ENCODE data around the gene THAP7.
"Not testable (repeated sequence)": the region's sequence is repeated elsewhere in the genome, so short reads cannot be mapped to it uniquely, and the experiment has no call there.

Gene THAP7

GRCh38 chr22:20977019-20977418 lies 24.9 kb downstream of the THAP7 start:
- DNase-seq: no peak

DNA sequence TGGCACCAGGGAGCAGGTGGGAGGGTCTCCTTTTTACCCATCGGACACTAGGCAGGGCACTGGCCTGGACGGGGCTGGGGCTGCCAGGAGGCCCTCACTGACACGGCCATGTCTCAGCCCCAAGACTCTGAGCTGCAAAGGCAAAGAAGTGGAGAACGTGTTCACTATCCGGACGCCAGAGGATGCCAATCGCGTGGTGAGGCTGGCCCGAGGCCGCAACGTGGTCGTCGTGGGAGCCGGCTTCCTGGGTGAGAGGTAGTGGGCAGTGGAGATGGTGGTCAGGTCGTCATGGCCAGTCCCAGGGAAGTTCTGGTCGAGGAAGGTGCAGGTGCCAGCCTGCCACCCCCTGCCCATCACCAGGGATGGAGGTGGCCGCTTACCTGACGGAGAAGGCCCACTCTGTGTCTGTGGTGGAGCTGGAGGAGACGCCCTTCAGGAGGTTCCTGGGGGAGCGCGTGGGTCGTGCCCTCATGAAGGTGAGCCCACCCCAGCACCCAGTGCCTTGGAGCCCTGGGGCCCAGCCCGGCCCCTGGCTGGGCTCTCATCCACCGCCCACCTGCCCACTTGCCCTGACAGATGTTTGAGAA lies 25.5 kb downstream of the THAP7 start:
- DNase-seq: no peak

GRCh38 chr22:20975541-20976290 lies 26.2 kb downstream of the THAP7 start:
- DNase-seq: no peak

DNA sequence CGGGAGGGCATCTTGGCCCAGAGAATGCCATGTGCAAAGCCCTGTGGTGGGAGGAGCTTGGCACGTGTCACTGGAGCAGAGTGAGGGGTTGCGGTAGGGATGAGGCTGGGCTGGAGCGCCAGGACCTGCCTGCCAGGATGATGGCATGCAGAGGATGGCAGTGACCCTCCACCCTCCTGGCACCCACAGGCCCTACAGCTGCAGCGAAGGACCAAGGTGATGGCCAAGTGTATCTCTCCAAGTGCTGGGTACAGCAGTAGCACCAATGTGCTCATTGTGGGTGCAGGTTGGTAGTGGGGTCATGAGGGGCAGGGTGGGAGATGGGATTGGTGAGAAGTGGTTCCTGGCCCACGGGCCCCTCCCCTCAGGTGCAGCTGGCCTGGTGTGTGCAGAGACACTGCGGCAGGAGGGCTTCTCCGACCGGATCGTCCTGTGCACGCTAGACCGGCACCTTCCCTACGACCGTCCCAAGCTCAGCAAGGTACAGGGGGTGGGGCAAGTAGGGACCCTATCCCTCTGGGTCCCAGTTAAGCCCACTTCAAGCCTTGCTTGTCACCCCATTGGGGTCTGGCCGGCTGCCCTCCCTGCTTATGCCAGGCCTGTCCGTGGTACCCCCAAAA lies 27.5 kb downstream of the THAP7 start:
- no peak for DNase-seq

DNA sequence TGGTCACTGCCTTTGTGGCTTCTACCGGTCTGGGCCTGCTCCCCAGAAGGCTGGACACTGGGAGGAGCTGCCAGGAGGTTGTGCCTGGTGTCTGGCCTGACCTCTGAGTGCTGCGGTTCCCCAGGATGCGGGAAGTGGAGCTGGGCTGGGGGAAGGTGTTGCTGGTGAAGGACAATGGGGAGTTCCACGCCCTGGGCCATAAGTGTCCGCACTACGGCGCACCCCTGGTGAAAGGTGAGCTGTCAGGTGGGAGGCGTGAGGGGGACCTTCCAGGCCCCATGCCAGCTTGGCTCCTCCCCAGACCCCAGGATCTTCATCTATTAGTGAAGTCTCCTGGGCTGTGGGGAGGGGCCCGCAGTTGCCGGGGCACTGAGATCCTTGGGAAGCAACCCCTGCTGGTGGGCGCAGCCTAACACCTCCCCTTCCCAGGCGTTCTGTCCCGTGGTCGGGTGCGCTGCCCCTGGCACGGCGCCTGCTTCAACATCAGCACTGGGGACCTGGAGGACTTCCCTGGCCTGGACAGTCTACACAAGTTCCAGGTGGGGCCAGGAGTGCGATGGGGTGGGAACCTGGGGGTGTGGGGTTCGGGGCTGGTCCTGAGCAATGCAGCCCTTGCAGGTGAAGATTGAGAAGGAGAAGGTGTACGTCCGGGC lies 28.2 kb downstream of the THAP7 start:
- no peak for DNase-seq

GRCh38 chr22:20972933-20973577 lies 28.9 kb downstream of the THAP7 start:
- DNase-seq: no peak

DNA sequence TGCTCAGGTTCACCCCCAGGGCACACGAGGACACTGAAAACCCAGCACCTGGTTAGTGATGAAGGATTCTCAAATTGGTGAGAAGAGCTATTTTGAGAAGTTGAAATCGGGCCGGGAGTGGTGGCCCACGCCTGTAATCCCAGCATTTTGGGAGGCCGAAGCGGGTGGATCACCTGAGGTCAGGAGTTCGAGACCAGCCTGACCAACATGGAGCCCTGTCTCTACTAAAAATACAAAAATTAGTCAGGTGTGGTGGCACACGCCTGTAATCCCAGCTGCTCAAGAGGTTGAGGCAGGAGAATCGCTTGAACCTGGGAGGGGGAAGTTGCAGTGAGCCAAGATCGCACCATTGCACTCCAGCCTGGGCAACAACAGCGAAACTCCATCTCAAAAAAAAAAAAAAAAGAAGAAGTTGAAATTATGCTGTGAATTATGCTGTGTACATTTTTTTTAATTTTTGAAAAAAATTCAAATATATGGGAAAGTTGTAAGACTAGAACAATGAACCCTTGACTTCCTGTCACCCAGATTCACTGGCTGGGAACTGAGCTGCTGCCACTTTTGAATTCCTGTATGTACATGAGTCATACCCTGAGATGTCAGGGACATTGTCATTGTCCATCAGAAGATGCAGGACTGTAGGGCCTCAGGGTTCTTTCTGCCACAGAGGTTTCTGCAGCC lies 29.8 kb downstream of the THAP7 start:
- DNase-seq: not testable (repeated sequence)

GRCh38 chr22:20970939-20971657 lies 30.8 kb downstream of the THAP7 start:
- no peak for DNase-seq

- no peak for DNase-seq
Observed at GRCh38 chr22:20968281-20968977, 33.5 kb downstream of the THAP7 start.

- no peak for DNase-seq
Observed at GRCh38 chr22:20967697-20968211, 34.2 kb downstream of the THAP7 start.

DNA sequence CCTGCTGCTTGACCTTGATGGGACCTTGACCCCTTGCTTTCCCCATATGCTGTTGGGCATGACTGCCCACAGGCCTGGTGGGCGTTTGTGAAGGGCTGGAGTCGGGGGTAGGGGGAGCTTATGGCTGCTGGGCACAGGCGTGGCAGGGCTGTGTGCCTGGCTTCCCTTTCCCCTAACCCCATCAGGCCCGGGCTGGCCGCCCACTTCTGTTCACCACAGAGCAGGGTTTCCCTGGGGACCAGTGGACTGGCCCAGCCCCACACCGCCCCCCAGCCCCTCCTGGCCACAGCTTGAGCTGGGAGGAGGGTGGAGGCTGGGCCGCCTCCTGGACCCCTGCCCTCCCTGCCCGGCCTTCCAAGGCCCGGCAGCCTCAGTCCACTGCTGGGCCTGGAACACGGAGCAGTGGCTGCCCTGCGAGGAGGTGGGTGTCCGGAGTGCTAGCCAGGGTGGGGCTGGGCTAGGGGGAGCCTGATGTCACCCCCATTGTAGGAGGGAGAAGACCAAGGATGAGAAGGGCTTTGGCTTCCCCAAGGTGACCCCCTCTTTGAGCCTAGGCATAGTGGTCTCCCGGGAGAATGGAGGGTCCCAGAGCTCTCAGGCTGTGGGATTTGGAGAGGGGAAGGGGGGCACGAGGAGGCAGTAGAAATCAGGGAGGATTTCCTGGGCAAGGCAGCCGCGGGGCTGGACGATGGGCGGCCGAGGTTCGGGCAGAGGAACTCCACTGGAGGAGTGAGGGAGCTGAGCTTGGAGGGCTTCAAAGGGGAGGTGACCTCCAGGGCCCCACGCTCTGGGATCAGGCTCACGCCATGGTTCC lies 34.8 kb downstream of the THAP7 start, which contains the start of gene AIFM3:
Gene AIFM3, plus strand, starts transcription at position 373 of the 814 bp plus-strand sequence. CDS start 690 bp downstream, outside the sequence.
- no peak for DNase-seq

DNA sequence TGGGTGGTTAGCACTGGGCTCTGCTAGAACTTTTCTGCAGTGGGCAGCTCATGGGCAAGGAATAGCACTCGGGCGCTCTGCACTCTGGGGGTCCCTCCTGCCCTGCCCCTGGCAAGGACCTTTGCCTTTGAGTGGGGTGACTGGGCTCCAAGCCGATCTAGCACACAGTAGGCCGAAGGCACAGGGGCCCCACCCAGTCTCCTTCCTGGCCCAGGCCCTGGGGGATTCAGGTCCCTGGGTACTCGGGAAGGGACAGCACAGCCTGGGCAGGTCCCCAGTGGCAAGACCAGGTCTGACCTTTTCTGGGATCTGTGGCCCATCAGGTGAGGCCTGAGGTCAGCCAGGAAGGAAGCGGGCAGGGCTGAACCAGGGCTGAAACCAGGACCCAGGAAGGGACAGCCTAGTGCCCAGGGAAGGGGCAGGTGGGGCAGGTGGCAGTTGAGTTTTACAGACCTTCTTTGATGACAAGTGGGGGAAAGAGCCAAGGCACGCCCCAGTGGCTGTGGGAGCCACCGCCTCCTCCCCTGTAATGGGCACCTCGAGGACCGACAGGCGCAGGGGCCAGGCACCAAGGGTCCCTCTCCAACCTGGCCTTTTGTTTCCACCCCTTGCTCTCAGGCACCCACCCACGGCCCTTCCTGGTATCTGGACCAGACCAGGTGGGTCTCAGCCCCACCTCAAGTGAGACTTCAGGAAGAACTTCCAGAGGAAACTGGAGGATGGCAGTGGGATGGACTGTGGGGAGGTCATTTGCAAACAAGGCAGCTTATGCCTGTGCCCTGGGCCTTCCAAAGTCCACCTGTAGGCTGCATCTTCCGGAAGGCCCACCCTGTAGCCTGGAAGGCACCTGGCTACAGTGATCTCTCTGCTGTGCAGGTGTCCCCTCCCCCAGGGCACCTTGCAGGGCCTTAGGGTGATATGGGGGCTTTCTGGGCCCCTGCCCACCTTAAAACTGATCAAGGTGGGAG lies 35.7 kb downstream of the THAP7 start:
- DNase-seq: no peak

GRCh38 chr22:20965104-20965887 lies 36.6 kb downstream of the THAP7 start:
- DNase-seq: no peak

DNA sequence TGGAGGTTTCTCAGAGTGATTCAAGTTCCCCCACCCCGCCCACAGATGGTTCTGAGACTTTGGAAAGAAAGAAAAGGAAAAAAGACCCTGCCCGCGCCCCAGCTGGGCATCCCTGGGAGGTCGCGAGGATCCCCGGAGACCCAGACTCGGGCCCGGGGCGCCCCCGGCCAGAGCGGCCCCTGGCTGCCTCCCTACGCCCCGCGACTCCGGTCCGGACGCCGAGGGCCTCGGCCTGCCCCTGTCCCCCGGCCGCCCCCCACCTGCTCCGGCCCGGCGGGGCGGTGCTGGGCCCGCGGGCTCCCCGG lies 37.2 kb downstream of the THAP7 start:
- DNase-seq: no peak

DNA sequence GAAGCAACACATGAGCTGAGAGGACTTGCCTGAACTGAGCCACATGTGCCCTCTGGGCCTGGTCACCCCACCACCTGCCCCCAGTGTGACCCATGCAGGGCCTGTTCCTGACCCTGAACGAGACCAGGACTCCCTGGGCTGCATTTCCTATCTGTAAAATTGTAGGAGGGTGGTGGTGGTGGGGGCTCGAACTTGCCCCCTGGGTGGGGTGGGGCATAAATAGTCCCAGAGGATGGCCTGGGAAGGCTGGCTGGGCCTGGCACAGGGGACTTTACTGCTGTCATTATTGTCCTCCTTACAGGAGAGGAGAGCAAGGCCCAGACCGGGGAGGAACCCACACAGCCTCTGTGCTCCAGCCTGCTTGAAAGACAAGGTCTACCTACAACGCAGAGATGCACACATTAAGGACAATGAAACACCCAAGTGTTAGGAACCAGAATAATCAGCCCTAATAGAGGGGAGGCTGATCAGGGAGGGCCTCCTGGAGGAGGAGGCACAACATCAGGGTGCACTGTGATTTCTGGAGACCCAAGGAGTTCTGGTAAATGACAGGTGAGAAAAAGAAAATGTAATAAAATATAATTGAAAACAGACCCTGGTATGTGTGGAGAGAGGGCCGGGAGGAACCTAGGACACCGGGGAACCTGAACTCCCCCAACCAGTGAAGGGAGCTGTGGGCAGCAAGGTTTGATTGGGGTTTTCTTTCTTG lies 37.7 kb downstream of the THAP7 start:
- no peak for DNase-seq

- DNase-seq: no peak
Observed at GRCh38 chr22:20963201-20964052, 38.5 kb downstream of the THAP7 start.
